Stimulated activated CD8-positive, alpha-beta memory T cell treated with anti-CD3 and anti-CD28 coated beads, Interleukin-15, amount 100 ng/mL, for 4 hours (primary cell): ENCODE data around the gene UPK2.
"Not testable (repeated sequence)": the region's sequence is repeated elsewhere in the genome, so short reads cannot be mapped to it uniquely, and the experiment has no call there.

Experiments used
- DNase-seq, 2 donors: peaks; one replicate each; pipeline ENCODE4 v3.0.0-alpha.2; 2020; ENCODE audit warnings: low read depth in 2 of 2

UPK2 gene

DNA sequence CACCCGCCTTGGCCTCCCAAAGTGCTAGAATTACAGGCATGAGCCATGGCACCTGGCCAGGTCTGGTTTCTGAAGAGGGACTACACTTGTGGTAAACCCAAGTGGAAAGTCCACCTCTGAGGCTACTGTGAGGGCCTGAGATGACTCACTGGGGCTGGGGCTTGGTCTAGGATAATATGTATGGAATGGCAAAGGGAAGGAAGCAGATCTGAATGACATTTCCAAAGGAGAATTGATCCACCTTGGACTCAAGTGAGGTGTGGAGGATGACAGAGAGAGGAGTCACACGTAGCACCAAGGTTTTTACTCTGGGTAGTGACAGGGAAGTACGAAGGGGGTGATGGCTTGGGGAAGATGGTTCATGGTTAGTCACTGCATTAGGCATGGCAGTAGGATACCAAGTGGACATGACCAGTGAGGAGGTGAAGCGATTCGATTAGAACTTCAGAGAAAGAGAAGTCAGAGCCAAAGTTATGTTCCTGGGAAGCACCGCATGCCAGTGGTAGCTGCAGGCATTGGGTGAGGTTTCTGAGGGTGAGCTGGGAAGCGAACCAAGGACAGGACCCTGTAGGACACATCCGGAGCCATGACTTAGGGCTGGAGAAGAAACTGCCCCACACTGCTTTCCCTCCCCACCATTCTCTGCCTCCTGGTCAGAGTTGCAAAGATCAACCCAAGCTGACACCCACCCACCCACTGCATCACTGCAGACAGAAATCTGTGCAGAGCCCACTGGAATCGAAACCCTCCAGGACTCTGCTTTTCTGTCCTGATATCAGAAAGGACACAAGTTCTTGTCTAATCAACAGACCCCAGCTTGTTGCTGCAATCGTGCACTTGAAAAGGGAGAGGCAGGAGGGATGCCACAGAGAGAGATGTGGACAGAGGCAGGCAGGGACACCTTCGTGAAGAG, 17.4 kb upstream of the UPK2 start:
- no peak for DNase-seq

- no peak for DNase-seq
These were observed 16.6 kb upstream of the UPK2 start for GRCh38 chr11:118939404-118939915.

- DNase-seq, result no peak
These were observed 16.0 kb upstream of the UPK2 start for GRCh38 chr11:118939953-118940598.

DNA sequence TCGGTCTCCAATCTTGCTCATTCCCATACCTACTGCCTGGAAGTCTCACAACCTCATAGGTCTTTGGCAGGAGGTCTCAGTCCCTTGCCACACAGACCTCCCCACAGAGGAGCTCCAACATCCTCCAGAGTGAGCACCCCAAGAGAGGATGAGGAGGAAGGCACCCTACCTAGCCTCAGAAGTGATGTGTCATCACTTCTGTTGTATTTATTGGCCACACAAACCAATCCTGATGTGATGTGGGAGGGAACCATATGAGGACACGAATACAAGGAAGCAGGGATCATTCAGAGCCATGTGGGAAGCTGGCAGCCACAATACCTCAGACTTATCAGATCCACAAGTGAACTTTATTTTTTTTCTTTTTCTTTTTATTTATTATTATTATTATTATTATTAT, 9.0 kb upstream of the UPK2 start:
- no peak for DNase-seq

DNA sequence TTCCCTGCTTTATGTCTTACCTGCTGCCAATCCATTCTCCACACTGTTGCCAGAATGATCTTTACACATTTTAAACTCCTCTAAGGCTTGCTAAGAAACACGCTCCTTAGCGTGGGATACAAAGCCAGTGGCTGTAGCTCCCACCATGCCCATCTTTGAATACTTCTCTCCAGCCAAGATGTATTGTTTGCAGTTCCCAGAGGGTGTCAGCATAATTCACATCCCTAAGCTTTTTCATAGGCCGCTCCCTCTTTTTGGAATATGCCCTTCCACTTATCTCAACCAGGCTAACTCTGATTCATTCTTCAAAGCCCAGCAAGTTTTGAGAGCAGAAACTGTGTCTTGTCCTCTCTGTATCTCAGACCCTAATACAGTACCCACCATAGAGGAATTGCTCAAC, 8.1 kb upstream of the UPK2 start:
- no peak for DNase-seq

GRCh38 chr11:118953265-118953664, 2.8 kb upstream of the UPK2 start:
- no peak for DNase-seq

GRCh38 chr11:118953976-118954375, 2.1 kb upstream of the UPK2 start:
- not testable (repeated sequence) for DNase-seq

- no peak for DNase-seq
These were observed 860 bp downstream of the UPK2 start for GRCh38 chr11:118956847-118957469.

GRCh38 chr11:118957549-118957948, 1.5 kb downstream of the UPK2 start:
- DNase-seq, result no peak

DNA sequence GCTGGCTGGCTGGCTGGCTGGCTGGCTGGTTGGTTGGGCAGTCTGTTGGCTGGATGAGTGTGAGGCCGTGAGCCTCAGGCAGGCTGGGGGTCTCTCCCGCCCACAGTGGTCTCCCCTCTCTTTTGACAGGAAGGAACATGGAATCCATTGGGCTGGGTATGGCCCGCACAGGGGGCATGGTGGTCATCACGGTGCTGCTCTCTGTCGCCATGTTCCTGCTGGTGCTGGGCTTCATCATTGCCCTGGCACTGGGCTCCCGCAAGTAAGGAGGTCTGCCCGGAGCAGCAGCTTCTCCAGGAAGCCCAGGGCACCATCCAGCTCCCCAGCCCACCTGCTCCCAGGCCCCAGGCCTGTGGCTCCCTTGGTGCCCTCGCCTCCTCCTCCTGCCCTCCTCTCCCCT, 1.9 kb downstream of the UPK2 start:
- DNase-seq, result no peak

DNA sequence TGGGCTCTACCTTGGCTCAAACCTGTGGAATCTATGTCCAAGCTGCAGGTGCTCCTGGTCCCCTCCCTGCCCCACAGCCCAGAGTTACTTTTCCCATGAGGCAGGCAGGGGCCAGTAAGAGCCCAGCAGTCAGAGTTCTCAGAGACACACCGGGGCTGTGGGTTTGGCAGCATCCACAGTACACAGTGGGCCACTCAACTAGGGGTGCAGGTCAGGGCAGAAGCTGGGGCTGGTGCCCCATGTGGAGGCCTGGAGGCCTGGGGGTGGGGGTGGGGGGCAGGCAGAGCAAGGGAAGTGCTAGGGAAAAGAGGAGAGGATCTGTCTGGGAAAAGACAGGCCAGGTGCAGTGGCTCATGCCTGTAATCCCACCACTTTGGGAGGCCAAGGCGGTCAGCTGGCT, 2.5 kb downstream of the UPK2 start:
- DNase-seq, result no peak

DNA sequence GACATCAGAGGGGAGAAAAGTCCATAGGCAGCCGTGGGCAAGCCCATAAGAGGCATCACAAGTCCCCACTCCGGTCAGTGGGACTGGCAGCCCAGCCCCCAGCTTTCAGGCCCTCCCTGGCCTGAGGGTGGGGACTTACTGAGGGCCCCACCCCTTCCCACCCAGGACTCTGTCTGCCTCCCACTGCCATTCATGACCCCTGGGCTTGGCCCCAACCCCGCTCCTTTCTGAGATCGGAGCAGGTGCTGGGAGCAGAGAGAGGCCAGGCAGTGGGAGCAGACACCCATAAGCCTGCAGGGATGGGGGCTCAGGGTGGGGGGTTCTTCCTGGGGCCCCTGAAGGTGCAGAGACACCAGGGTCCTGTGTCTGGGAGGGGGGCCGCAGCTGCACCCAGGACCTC, 5.1 kb downstream of the UPK2 start:
- DNase-seq, result no peak

GRCh38 chr11:118961591-118961990, 5.5 kb downstream of the UPK2 start:
- no peak for DNase-seq

- not testable (repeated sequence) for DNase-seq
These were observed 13.4 kb downstream of the UPK2 start for GRCh38 chr11:118969508-118969907.

DNA sequence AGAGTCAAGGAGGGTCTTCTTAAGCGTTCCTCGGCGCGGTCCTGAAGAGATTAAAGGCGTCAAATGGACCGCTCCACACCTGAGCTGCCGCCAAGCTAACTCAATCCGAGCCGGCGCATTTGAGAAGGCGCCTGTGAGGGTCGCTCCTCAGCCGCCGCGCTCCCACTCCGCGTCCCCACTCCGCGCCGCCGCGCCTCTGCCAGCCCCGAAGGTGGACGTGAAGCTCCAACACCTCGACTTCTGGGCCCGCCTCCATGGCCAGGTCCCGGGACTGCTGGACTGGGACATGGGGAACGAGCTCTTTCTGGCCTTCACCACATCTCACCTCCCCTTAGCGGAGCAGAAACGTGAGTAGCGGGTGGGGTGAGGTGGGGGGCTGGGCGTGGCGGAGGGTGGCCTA, 15.5 kb downstream of the UPK2 start, which contains the start of gene FOXR1:
FOXR1 (plus strand) TSS at position 116 of the 400 bp plus-strand sequence; CDS start at position 287, 171 bp downstream.
- no peak for DNase-seq

DNA sequence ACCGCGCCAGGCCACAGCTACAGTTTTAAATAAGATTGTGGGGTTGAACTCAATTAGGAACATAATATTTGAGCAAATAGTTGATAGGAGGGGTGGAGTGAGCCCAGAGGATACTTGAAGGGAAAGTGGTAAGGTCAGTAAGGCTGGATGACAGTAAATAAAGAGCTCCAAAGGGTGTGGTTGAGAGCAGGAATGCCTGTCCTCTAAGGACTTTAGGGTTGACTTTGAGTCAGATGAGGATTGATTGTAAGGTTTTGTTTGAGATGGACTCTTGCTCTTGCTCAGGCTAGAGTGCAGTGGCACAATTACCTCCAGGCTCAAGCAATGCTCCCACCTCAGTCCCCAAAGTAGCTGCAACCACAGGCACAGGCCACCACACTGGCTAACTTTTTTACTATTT, 17.9 kb downstream of the UPK2 start:
- DNase-seq, result no peak

- DNase-seq, result no peak
These were observed 19.9 kb downstream of the UPK2 start for GRCh38 chr11:118975771-118976709.

GRCh38 chr11:118979434-118979833, 23.3 kb downstream of the UPK2 start:
- DNase-seq, result no peak

GRCh38 chr11:118980191-118980881, 24.2 kb downstream of the UPK2 start:
- no peak for DNase-seq

- not testable (repeated sequence) for DNase-seq
These were observed 28.2 kb downstream of the UPK2 start for GRCh38 chr11:118984337-118984736.

GRCh38 chr11:118984825-118985224, 28.7 kb downstream of the UPK2 start:
- no peak for DNase-seq
